ENCODE data around the gene JAK1.
"Not testable (repeated sequence)": the region's sequence is repeated elsewhere in the genome, so short reads cannot be mapped to it uniquely, and the experiment has no call there.

Gene JAK1

GRCh38 chr1:64829411-64830029 lies 136.8 kb downstream of the JAK1 start:
- DNase-seq = no peak

GRCh38 chr1:64828829-64829228 lies 137.5 kb downstream of the JAK1 start:
- no peak for DNase-seq

- DNase-seq = no peak
These were observed 139.4 kb downstream of the JAK1 start for GRCh38 chr1:64826991-64827390.

GRCh38 chr1:64823691-64824476 lies 142.5 kb downstream of the JAK1 start:
- DNase-seq = no peak

- no peak for DNase-seq
These were observed 143.7 kb downstream of the JAK1 start for GRCh38 chr1:64822621-64823020.

- not testable (repeated sequence) for DNase-seq
These were observed 145.8 kb downstream of the JAK1 start for GRCh38 chr1:64820572-64820971.

- not testable (repeated sequence) for DNase-seq
These were observed 149.0 kb downstream of the JAK1 start for GRCh38 chr1:64817364-64817763.

- no peak for DNase-seq
These were observed 151.9 kb downstream of the JAK1 start for GRCh38 chr1:64814427-64814826.

GRCh38 chr1:64811131-64811530 lies 155.2 kb downstream of the JAK1 start:
- no peak for DNase-seq

GRCh38 chr1:64810001-64810400 lies 156.3 kb downstream of the JAK1 start:
- no peak for DNase-seq

- no peak for DNase-seq
These were observed 157.0 kb downstream of the JAK1 start for GRCh38 chr1:64809309-64809708.

GRCh38 chr1:64801851-64802523 lies 164.4 kb downstream of the JAK1 start:
- DNase-seq = no peak

GRCh38 chr1:64798872-64799271 lies 167.5 kb downstream of the JAK1 start:
- no peak for DNase-seq

- no peak for DNase-seq
These were observed 175.4 kb downstream of the JAK1 start for GRCh38 chr1:64790832-64791487.

Data from cortex of kidney (tissue), 1 donor.